Mesendoderm (in vitro differentiated cells): Measurements from ENCODE around the gene RLN2.

Source experiments
- DNase-seq: peaks from one replicate; pipeline ENCODE4 v3.0.0; 2013
- H2AK5ac ChIP-seq: 2 replicates; pipeline ENCODE4 v1.6.1; 2013; ENCODE audit warnings: low read length, inconsistent platforms
- H2BK120ac ChIP-seq: 2 replicates; pipeline ENCODE4 v1.6.1; 2013; ENCODE audit warnings: low read depth, mild to moderate bottlenecking, low read length, moderate library complexity, mixed read lengths
- H2BK15ac ChIP-seq: replicated peaks from 2 replicates; pipeline ENCODE4 v1.6.1; 2013; ENCODE audit warnings: low read depth, mild to moderate bottlenecking, moderate library complexity
- H2BK5ac ChIP-seq: 2 replicates; pipeline ENCODE4 v1.6.1; 2013; ENCODE audit warnings: low read length, inconsistent platforms
- H3K18ac ChIP-seq: 2 replicates; pipeline ENCODE4 v1.6.1; 2013; ENCODE audit warnings: mild to moderate bottlenecking, low read length, mixed read lengths
- H3K23ac ChIP-seq: one replicate; pipeline ENCODE4 v1.6.1; 2013; ENCODE audit warnings: low read length
- H3K27ac ChIP-seq: 2 replicates; pipeline ENCODE4 v1.5.1; 2013; ENCODE audit warnings: low read depth, mild to moderate bottlenecking, inconsistent platforms, low read length, moderate library complexity
- H3K27me3 ChIP-seq: 2 replicates; pipeline ENCODE4 v1.6.1; 2013; ENCODE audit warnings: low read length, control low read depth, mild to moderate bottlenecking, inconsistent platforms; ENCODE audit not compliant: insufficient read depth, poor library complexity
- H3K36me3 ChIP-seq: 2 replicates; pipeline ENCODE4 v1.6.1; 2013; ENCODE audit warnings: low read length, inconsistent platforms; ENCODE audit not compliant: control insufficient read depth, insufficient read depth
- H3K4ac ChIP-seq: one replicate; pipeline ENCODE4 v1.6.1; 2013; ENCODE audit warnings: low read depth, mild to moderate bottlenecking, low read length, moderate library complexity
- H3K4me1 ChIP-seq: 2 replicates; pipeline ENCODE4 v1.6.1; 2013; ENCODE audit warnings: low read depth, low read length, inconsistent platforms; ENCODE audit not compliant: control insufficient read depth
- H3K4me2 ChIP-seq: 2 replicates; pipeline ENCODE4 v1.6.1; 2013; ENCODE audit warnings: low read length
- H3K4me3 ChIP-seq: 2 replicates; pipeline ENCODE4 v1.5.1; 2013; ENCODE audit warnings: mild to moderate bottlenecking, low read length
- H3K56ac ChIP-seq: one replicate; pipeline ENCODE4 v1.6.1; 2013; ENCODE audit warnings: low read length
- H3K79me1 ChIP-seq: 2 replicates; pipeline ENCODE4 v1.6.1; 2013; ENCODE audit warnings: low read length, inconsistent platforms
- H3K79me2 ChIP-seq: 2 replicates; pipeline ENCODE4 v1.6.1; 2013; ENCODE audit warnings: mild to moderate bottlenecking, low read length; ENCODE audit not compliant: control insufficient read depth, insufficient read depth
- H3K9ac ChIP-seq: 2 replicates; pipeline ENCODE4 v1.6.1; 2013; ENCODE audit warnings: low read length, inconsistent platforms
- H4K5ac ChIP-seq: one replicate; pipeline ENCODE4 v1.6.1; 2013; ENCODE audit warnings: low read length
- H4K8ac ChIP-seq: one replicate; pipeline ENCODE4 v1.6.1; 2013; ENCODE audit warnings: low read depth, mild to moderate bottlenecking, control low read depth, low read length, moderate library complexity
- WGBS: extraction: QIAGEN DNeasy Blood & Tissue Kit; methylation state at CpG from one replicate; pipeline ENCODE4 v1.1.7; 2013; ENCODE audit warnings: low lambda C conversion rate, missing lambda C conversion rate; ENCODE audit not compliant: insufficient coverage; ENCODE audit errors: extremely low coverage; 5-methylcytosine and 5-hydroxymethylcytosine counted together

RLN2 gene

DNA sequence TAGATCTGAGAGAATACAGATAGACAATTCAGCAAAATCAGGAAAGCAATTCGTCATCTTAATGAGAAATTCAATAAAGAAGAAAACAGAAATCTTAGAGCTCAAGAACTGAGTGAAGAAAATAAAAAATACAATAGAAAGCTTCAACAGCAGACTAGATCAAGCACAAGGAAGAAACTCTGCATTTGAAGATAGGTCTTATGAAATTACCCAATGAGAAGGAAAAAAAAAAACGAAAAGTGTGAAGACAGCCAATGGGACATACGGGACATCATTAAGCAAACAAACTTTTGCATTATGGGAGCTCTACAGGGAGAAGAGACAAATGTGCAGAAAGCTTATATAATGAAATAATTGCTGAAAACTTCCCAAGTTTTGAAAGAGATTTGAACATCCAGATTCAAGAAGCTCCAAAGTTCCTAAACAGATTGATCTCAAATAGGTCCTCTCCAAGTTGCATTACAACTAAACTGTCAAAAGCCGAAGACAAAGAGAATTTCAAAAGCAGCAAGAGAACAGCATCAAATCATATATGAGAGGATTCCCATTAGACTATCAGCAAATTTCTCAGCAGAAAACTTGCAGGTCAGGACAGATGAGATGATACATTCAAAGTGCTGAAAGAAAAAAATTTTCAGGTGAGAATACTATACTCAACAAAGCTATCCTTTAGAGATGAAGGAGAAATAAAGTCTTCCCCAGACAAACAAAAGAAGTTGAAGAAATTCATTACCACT lies 10.8 kb upstream of the RLN2 start:
- Histone ChIP-seq H2BK120ac (no peak overlapping the region), H4K5ac (no peak overlapping the region), H3K36me3 (no peaks in the 10 kb centered on the region), H3K56ac (no peak overlapping the region), H3K23ac (no peak overlapping the region), H2AK5ac (no peak overlapping the region), H3K4me2 (no peak overlapping the region), H3K4ac (no peak overlapping the region), H3K18ac (no peak overlapping the region), H3K4me1 (no peaks in the 10 kb centered on the region), H3K79me1 (no peaks in the 10 kb centered on the region), H3K27ac (no peak overlapping the region), H3K4me3 (no peak overlapping the region), H2BK15ac (no peak overlapping the region), H3K27me3 (no peaks in the 10 kb centered on the region), H2BK5ac (no peak overlapping the region), H3K79me2 (no peaks in the 10 kb centered on the region), H4K8ac (no peak overlapping the region), H3K9ac (no peak overlapping the region)
- WGBS: no CpG with 5 or more reads among the region's 4 CpGs
- no peak for DNase-seq

DNA sequence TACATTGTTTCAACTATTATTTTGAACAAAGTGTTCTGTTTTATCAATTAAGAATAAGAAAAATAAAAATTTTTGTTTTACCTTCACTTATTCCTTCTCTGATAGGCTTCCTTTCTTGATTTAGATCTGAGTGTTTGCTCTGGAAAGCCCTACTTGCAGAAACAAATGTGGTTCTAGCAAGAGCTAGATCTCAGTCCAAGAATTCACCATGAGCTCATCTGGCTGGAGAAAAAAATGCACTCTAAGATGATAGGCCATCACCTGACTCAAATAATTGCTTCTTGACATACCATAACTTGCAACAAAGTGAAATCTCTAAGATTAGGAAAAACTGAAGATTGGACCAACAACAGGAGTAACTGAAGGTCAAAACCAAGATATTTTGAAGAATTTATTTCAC lies 6.3 kb upstream of the RLN2 start:
- H3K4ac ChIP-seq: no peak overlapping the region

DNA sequence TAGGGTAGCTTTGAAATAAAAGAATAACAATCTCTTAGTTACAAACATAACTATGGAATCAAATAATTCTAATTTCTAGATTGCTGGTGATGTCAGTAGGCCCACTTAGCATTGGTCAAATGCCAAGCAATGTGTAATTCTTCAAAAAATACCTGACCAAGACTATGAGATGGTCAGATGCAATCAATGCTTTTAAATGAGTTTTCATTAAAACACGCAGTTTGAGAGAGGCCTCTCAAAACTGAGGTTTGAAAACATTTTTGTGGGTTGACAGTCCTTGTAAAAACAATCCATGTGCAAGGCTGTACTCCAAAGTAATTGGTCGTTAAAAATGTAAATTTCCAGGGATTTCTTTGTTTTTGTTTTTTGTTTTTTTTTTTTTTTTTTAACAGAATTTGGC lies 1.2 kb upstream of the RLN2 start:
- Histone ChIP-seq H3K36me3 (no peaks in the 10 kb centered on the region), H3K23ac (no peak overlapping the region), H3K4me1 (no peaks in the 10 kb centered on the region), H2BK5ac (no peak overlapping the region), H4K5ac (no peak overlapping the region), H3K27me3 (no peaks in the 10 kb centered on the region), H3K56ac (no peak overlapping the region), H4K8ac (no peak overlapping the region), H3K79me1 (no peaks in the 10 kb centered on the region), H3K79me2 (no peaks in the 10 kb centered on the region), H2BK15ac (no peak overlapping the region), H3K27ac (no peak overlapping the region), H3K4me2 (no peak overlapping the region), H2AK5ac (no peak overlapping the region), H2BK120ac (no peak overlapping the region), H3K4ac (no peak overlapping the region), H3K9ac (no peak overlapping the region), H3K4me3 (no peak overlapping the region), H3K18ac (no peak overlapping the region)
- no CpG with 5 or more reads among the region's 2 CpGs for WGBS
- DNase-seq: no peak

More for the DNA sequence above, 6.3 kb upstream of the RLN2 start:
- H3K9ac ChIP-seq: no peak overlapping the region
- no peaks in the 10 kb centered on the region for H3K79me1 ChIP-seq
- H3K79me2 ChIP-seq: no peaks in the 10 kb centered on the region
- no peak overlapping the region for H3K4me3 ChIP-seq
- H2BK15ac ChIP-seq: no peak overlapping the region
- no peak overlapping the region for H2AK5ac ChIP-seq
- H3K27me3 ChIP-seq: no peaks in the 10 kb centered on the region
- no peak overlapping the region for H3K18ac ChIP-seq
- no peak overlapping the region for H2BK5ac ChIP-seq
- H4K8ac ChIP-seq: no peak overlapping the region
- no peak overlapping the region for H2BK120ac ChIP-seq
- no peak for DNase-seq
- H3K27ac ChIP-seq: no peak overlapping the region
- H3K4me1 ChIP-seq: no peaks in the 10 kb centered on the region
- no peak overlapping the region for H3K23ac ChIP-seq
- no peak overlapping the region for H3K56ac ChIP-seq
- no peak overlapping the region for H4K5ac ChIP-seq
- no peak overlapping the region for H3K4me2 ChIP-seq
- H3K36me3 ChIP-seq: no peaks in the 10 kb centered on the region

DNA sequence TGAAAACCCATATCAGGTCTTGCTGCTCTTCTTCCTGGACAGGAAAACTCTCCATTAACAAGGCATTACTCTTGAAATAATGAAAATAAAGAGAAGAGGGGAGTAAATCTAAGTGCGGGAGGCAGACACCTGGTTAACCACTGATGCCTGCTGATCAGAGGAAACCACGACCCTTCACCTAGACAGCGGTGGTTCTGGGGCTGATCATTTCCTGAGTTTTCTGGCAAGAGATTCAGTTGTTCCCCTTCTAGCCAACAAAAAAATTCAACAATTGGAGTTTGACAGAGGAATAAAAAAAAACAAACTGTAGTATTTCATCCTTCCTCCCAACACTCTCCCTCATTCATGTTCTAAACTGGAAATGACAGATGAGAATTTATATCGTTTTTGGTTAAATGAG lies 3.0 kb downstream of the RLN2 start:
- Histone ChIP-seq H3K27ac (no peak overlapping the region), H3K27me3 (no peaks in the 10 kb centered on the region), H2BK120ac (no peak overlapping the region), H3K4ac (no peak overlapping the region), H4K5ac (no peak overlapping the region), H3K36me3 (no peaks in the 10 kb centered on the region), H3K79me1 (no peaks in the 10 kb centered on the region), H3K18ac (no peak overlapping the region), H4K8ac (no peak overlapping the region), H3K4me2 (no peak overlapping the region), H2BK15ac (no peak overlapping the region), H3K23ac (no peak overlapping the region), H3K9ac (no peak overlapping the region), H3K4me3 (no peak overlapping the region), H2BK5ac (no peak overlapping the region), H3K79me2 (no peaks in the 10 kb centered on the region), H2AK5ac (no peak overlapping the region), H3K4me1 (no peaks in the 10 kb centered on the region), H3K56ac (no peak overlapping the region)
- no peak for DNase-seq
- WGBS: no CpG with 5 or more reads among the region's 4 CpGs

DNA sequence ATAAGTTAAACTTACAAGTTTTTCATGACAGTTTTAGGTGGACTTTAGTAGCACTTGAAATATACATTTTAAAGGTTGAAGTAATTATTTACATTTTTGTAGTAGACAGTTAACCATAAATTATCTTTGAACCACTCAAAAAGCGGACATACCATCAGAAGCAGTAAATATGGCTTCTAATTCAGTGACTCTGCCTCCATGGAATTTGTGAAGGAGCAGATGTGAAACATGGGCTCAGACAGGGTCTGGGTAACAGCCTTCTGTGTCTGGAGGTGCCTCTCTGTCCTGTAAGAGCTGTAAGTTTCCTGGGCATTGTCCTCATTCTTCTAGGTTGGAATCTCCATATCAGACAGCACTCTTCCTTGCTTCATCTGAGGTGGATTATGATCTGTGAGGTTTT lies 12.4 kb downstream of the RLN2 start:
- Histone ChIP-seq H3K18ac (no peak overlapping the region), H3K9ac (no peak overlapping the region), H4K8ac (no peak overlapping the region), H3K23ac (no peak overlapping the region), H3K56ac (no peak overlapping the region), H3K4ac (no peak overlapping the region), H2AK5ac (no peak overlapping the region), H3K27me3 (no peaks in the 10 kb centered on the region), H3K4me3 (no peak overlapping the region), H2BK120ac (no peak overlapping the region), H3K27ac (no peak overlapping the region), H3K36me3 (no peaks in the 10 kb centered on the region), H4K5ac (no peak overlapping the region), H2BK15ac (no peak overlapping the region), H3K79me2 (no peaks in the 10 kb centered on the region), H3K4me2 (no peak overlapping the region), H3K4me1 (no peaks in the 10 kb centered on the region), H3K79me1 (no peaks in the 10 kb centered on the region), H2BK5ac (no peak overlapping the region)
- no peak for DNase-seq
- no CpG with 5 or more reads among the region's 1 CpG for WGBS

DNA sequence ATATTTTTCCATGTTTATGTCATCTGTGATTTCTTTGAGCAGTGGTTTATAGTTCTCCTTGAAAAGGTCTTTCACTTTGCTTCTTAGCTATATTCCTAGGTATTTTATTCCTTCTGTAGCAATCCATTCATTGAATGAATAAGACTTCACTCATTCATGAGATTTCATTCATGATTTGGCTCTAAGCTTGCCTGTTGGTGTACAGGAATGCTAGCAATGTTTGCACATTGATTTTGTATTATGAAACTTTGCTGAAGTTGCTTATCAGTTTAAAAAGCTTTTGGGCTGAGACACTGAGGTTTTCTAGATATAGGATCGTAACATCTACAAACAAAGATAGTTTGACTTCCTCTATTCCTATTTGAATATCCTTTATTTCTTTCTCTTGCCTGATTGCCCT lies 15.9 kb downstream of the RLN2 start:
- Histone ChIP-seq H3K56ac (no peak overlapping the region), H3K4me1 (no peaks in the 10 kb centered on the region), H2BK15ac (no peak overlapping the region), H3K18ac (no peak overlapping the region), H3K4me2 (no peak overlapping the region), H3K79me2 (no peaks in the 10 kb centered on the region), H4K5ac (no peak overlapping the region), H3K4me3 (no peak overlapping the region), H3K79me1 (no peaks in the 10 kb centered on the region), H2AK5ac (no peak overlapping the region), H3K27ac (no peak overlapping the region), H3K36me3 (no peaks in the 10 kb centered on the region), H2BK120ac (no peak overlapping the region), H3K27me3 (no peaks in the 10 kb centered on the region), H3K9ac (no peak overlapping the region), H4K8ac (no peak overlapping the region), H3K4ac (no peak overlapping the region), H3K23ac (no peak overlapping the region), H2BK5ac (no peak overlapping the region)
- no peak for DNase-seq
- no CpG with 5 or more reads among the region's 1 CpG for WGBS
